CD4-positive, alpha-beta T cell treated with Interleukin-15 for 1 hour (primary cell): Measurements from ENCODE around the gene RADIL.

ENCODE experiments used
- DNase-seq: peaks from one replicate; pipeline ENCODE4 v3.0.0-alpha.2; 2020

Gene RADIL

DNA sequence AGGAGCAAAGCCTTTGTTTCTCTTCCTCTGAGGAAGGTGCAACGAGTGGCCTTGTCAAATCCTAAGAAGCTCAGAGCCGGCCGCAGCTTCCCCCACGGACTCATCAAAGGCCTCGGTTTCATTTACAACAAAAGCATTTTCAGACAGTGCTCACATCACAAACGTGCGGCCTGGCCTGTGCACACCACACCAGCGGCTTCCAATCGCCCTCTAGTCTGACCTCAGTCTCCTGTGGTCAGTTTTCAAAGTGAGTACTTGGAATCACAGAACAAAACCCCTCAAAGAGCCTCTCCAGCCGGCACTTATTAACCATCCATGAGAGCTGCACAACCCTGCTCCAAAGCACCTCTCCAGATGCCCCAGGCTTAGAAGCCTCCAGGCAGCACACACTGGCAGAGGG, 3.3 kb downstream of the RADIL start:
- DNase-seq, result no peak

GRCh38 chr7:4879396-4880081, 4.0 kb downstream of the RADIL start:
- no peak for DNase-seq

- no peak for DNase-seq
These were observed 4.9 kb downstream of the RADIL start for GRCh38 chr7:4878336-4879335.

GRCh38 chr7:4876586-4876985, 6.9 kb downstream of the RADIL start:
- DNase-seq, result no peak

- no peak for DNase-seq
These were observed 8.1 kb downstream of the RADIL start for GRCh38 chr7:4875391-4875790.

- no peak for DNase-seq
These were observed 10.2 kb downstream of the RADIL start for GRCh38 chr7:4873071-4873944.

GRCh38 chr7:4871930-4872675, 11.4 kb downstream of the RADIL start:
- no peak for DNase-seq

- DNase-seq, result no peak
These were observed 12.3 kb downstream of the RADIL start for GRCh38 chr7:4871056-4871680.

- no peak for DNase-seq
These were observed 15.0 kb downstream of the RADIL start for GRCh38 chr7:4868493-4868892.

- no peak for DNase-seq
These were observed 16.7 kb downstream of the RADIL start for GRCh38 chr7:4866528-4867496.

- DNase-seq, result no peak
These were observed 21.4 kb downstream of the RADIL start for GRCh38 chr7:4862156-4862555.

- DNase-seq, result peak; percentile 44
These were observed 21.8 kb downstream of the RADIL start, which contains the start of gene PAPOLB for GRCh38 chr7:4861673-4862072. Gene PAPOLB, minus strand, starts transcription at chr7:4862030. Its CDS starts 220 bp downstream, at chr7:4861810.

GRCh38 chr7:4861227-4861626, 22.3 kb downstream of the RADIL start:
- no peak for DNase-seq

- DNase-seq, result no peak
These were observed 26.3 kb downstream of the RADIL start for GRCh38 chr7:4857189-4857588.

DNA sequence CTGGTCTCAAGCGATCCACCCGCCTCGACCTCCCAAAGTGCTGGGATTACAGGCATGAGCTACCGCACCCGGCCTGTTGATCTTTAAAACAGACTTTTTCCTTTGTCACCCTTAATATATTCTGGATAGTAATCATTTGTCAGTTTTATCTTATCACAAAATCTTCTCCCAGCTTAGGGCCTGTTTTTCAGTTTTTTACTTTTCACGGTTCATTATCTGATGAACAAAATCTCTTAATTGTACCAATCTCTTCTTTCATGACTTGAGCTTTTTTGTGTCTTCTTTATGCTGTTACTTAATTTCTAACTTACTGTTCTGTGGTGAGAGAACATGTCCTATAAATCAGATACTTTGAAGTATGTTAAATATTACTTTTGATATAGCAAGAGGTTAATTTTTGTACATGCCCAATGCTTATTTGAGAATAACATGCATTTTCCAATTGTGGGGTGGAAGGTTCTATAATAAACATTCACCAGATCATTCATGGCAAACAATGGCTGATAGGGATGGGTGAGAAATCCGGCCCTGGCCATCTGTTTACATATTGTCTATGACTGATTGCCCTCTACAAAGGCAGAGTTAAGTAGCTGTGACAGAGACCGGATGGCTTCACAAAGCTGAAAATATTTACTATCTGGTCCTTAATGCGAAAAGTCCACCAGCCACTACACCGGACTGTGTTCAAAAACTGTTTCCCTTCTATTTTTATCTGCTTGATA, 27.0 kb downstream of the RADIL start:
- no peak for DNase-seq

DNA sequence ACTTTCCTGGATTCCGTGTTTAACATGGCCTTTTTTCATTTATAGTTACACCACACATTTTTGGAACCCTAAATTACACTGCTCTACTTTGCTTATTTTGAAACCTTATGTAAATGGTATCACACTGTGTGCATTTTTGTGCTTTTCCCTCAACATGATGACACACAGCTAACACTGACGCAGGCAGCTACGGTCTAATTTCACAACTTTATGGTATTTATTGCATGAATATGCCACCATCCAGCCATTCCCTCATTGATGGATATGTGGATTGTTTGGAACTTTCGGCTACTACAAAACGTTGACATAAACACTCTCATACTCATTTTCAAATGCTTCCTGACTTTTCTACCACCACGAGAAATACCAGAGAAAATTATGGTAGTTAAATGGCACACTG, 28.6 kb downstream of the RADIL start:
- DNase-seq, result no peak

GRCh38 chr7:4851459-4852422, 31.8 kb downstream of the RADIL start:
- DNase-seq, result no peak

GRCh38 chr7:4850262-4850795, 33.2 kb downstream of the RADIL start:
- DNase-seq, result no peak
